ENCODE measurements around the gene FAM168A. TPM values are rescaled to one million over a fixed set of nuclear protein-coding genes. Genes with fewer than 3 reads are reported as not detected.

Gene FAM168A
- polyA plus RNA-seq, 1 donor (not counting 4 experiments of a cell fraction or from before 2014, with no cell fraction given) = 11.8 TPM

GRCh38 chr11:73466643-73467042, 131.3 kb downstream of the FAM168A start:
- H2AFZ ChIP-seq (ENCODE audit: control insufficient read depth, low read length) = no peak overlapping the region
- no peaks in the 10 kb centered on the region for H3K9me1 ChIP-seq (ENCODE audit: control insufficient read depth, extremely low read depth, insufficient read depth, low read length)
- no peaks in the 10 kb centered on the region for H3K4me1 ChIP-seq (ENCODE audit: control insufficient read depth, extremely low read depth, insufficient read depth, low read length)
- peaks cover 0 to 2% of the 10 kb centered on the region in 2 experiments for H3K36me3 ChIP-seq (ENCODE audit: control insufficient read depth in 2 of 2, extremely low read depth in 1 of 2, insufficient read depth in 2 of 2, low read length in 2 of 2)
- DNase-seq (ENCODE audit: low read depth, low spot score) = no peak
- no peak overlapping the region for H3K27ac ChIP-seq (ENCODE audit: control insufficient read depth, insufficient read depth, low read length)
- FAIRE-seq = no peak
- H4K20me1 ChIP-seq (ENCODE audit: control insufficient read depth, extremely low read depth, insufficient read depth, low read length) = no peaks in the 10 kb centered on the region
- H3K9ac ChIP-seq (ENCODE audit: control insufficient read depth, extremely low read depth, insufficient read depth, low read length) = no peak overlapping the region
- no peak for TF ChIP-seq CTCF (optimal IDR thresholded peaks at IDR 0.05 in 1 of 3, IDR thresholded peaks at IDR 0.05 in 1 of 3, conservative IDR thresholded peaks at IDR 0.05 in 1 of 3; ENCODE audit: extremely low read depth in 1 of 3, insufficient read depth in 2 of 3, low read length in 3 of 3)
- TF ChIP-seq EZH2 (IDR thresholded peaks at IDR 0.05; ENCODE audit: low read length) = no peak
- no peaks in the 10 kb centered on the region for H3K9me3 ChIP-seq (ENCODE audit: control insufficient read depth, low read depth, low read length)
- no peak overlapping the region for H3K4me2 ChIP-seq (ENCODE audit: control insufficient read depth, extremely low read depth, insufficient read depth, low read depth, low read length)
- H3K27me3 ChIP-seq (ENCODE audit: control insufficient read depth, extremely low read depth, insufficient read depth, low read length) = no peaks in the 10 kb centered on the region
- H3K4me3 ChIP-seq (ENCODE audit: control insufficient read depth in 2 of 3, extremely low read depth in 1 of 3, insufficient read depth in 2 of 3, low read depth in 1 of 3, low read length in 3 of 3) = no peak overlapping the region
- dilution Hi-C loops (cut with MboI; ENCODE audit: extremely low pct_ligation_motif_present, low sequenced_read_pairs) = no loop called here
- H3K79me2 ChIP-seq (ENCODE audit: control insufficient read depth, insufficient read depth, low read length) = no peaks in the 10 kb centered on the region

- Histone ChIP-seq H3K4me3 (ENCODE audit: control insufficient read depth in 2 of 3, extremely low read depth in 1 of 3, insufficient read depth in 2 of 3, low read depth in 1 of 3, low read length in 3 of 3) (no peak overlapping the region), H3K9ac (ENCODE audit: control insufficient read depth, extremely low read depth, insufficient read depth, low read length) (no peak overlapping the region), H3K27me3 (ENCODE audit: control insufficient read depth, extremely low read depth, insufficient read depth, low read length) (no peaks in the 10 kb centered on the region), H3K4me2 (ENCODE audit: control insufficient read depth, extremely low read depth, insufficient read depth, low read depth, low read length) (no peak overlapping the region), H3K4me1 (ENCODE audit: control insufficient read depth, extremely low read depth, insufficient read depth, low read length) (no peaks in the 10 kb centered on the region), H3K9me3 (ENCODE audit: control insufficient read depth, low read depth, low read length) (no peaks in the 10 kb centered on the region), H3K9me1 (ENCODE audit: control insufficient read depth, extremely low read depth, insufficient read depth, low read length) (no peaks in the 10 kb centered on the region), H4K20me1 (ENCODE audit: control insufficient read depth, extremely low read depth, insufficient read depth, low read length) (no peaks in the 10 kb centered on the region), H3K27ac (ENCODE audit: control insufficient read depth, insufficient read depth, low read length) (no peak overlapping the region), H3K36me3 (ENCODE audit: control insufficient read depth in 2 of 2, extremely low read depth in 1 of 2, insufficient read depth in 2 of 2, low read length in 2 of 2) (peaks cover 0 to 2% of the 10 kb centered on the region in 2 experiments), H3K79me2 (ENCODE audit: control insufficient read depth, insufficient read depth, low read length) (no peaks in the 10 kb centered on the region), H2AFZ (ENCODE audit: control insufficient read depth, low read length) (no peak overlapping the region)
- FAIRE-seq = no peak
- dilution Hi-C loops (cut with MboI; ENCODE audit: extremely low pct_ligation_motif_present, low sequenced_read_pairs) = no loop called here
- no peak for DNase-seq (ENCODE audit: low read depth, low spot score)
- TF ChIP-seq CTCF (optimal IDR thresholded peaks at IDR 0.05 in 1 of 3, IDR thresholded peaks at IDR 0.05 in 1 of 3, conservative IDR thresholded peaks at IDR 0.05 in 1 of 3; ENCODE audit: extremely low read depth in 1 of 3, insufficient read depth in 2 of 3, low read length in 3 of 3) (no peak), EZH2 (IDR thresholded peaks at IDR 0.05; ENCODE audit: low read length) (no peak)
Observed at GRCh38 chr11:73465871-73466270, 132.0 kb downstream of the FAM168A start.

Measured in keratinocyte (primary cell).